ENCODE measurements around the gene RBSN. TPM values are rescaled to one million over a fixed set of nuclear protein-coding genes. Genes with fewer than 3 reads are reported as not detected.

Gene RBSN
- total RNA-seq, 2 donors from 2014 or later: 15.6 to 17.0 TPM

DNA sequence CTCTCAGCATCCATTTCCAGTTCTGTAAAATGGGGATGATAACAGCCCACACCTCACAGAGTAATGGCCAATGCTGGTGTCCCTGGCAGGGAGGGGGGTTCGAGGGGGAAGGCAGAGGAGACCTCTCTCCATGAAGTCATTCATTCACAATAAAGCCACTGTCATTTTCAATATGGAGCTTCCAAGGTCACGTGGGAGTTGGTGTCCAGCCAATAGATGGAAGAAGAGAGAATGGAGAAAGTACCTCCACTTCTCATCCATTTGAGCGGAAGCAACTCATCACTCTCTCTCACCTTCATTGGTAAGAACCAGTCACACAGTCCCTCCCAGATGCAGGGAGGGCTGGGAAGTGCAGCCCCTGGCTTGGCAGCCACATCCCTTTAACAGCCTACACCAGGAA, 14.9 kb upstream of the RBSN start:
- Histone ChIP-seq H3K27ac (no peak overlapping the region), H3K9me3 (no peaks in the 10 kb centered on the region), H3K4me1 (no peaks in the 10 kb centered on the region), H3K27me3 (no peaks in the 10 kb centered on the region), H3K4me3 (no peak overlapping the region), H3K36me3 (no peaks in the 10 kb centered on the region), H3K9ac (ENCODE audit: low read depth in 2 of 2, low read length in 2 of 2) (no peak overlapping the region)
- TF ChIP-seq, protein P1, sequence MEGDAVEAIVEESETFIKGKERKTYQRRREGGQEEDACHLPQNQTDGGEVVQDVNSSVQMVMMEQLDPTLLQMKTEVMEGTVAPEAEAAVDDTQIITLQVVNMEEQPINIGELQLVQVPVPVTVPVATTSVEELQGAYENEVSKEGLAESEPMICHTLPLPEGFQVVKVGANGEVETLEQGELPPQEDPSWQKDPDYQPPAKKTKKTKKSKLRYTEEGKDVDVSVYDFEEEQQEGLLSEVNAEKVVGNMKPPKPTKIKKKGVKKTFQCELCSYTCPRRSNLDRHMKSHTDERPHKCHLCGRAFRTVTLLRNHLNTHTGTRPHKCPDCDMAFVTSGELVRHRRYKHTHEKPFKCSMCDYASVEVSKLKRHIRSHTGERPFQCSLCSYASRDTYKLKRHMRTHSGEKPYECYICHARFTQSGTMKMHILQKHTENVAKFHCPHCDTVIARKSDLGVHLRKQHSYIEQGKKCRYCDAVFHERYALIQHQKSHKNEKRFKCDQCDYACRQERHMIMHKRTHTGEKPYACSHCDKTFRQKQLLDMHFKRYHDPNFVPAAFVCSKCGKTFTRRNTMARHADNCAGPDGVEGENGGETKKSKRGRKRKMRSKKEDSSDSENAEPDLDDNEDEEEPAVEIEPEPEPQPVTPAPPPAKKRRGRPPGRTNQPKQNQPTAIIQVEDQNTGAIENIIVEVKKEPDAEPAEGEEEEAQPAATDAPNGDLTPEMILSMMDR (IDR thresholded peaks at IDR 0.05): no peak
- DNase-seq: no peak
- intact Hi-C loops (cut with DNase I): no loop called here

DNA sequence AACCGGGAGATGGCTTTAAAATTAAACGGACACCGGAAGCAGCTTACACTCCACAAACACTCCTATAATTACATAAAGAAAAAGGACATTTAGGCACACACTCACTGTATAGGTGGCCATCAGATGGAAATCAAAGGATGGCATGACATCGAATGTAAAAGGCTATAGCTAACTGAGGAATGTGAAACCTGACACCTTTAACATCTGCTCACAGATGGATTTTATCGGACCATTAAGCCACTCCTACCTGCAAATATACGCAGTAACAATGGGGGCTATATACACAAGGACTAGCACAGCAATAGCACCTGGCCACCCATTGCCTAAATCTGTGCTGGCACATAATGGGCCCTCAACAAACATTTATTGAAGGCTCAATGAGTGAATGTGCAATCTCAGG, 14.5 kb upstream of the RBSN start:
- TF ChIP-seq, protein P1 (IDR thresholded peaks at IDR 0.05): no peak
- intact Hi-C loops (cut with DNase I): no loop called here
- no peaks in the 10 kb centered on the region for H3K4me1 ChIP-seq

DNA sequence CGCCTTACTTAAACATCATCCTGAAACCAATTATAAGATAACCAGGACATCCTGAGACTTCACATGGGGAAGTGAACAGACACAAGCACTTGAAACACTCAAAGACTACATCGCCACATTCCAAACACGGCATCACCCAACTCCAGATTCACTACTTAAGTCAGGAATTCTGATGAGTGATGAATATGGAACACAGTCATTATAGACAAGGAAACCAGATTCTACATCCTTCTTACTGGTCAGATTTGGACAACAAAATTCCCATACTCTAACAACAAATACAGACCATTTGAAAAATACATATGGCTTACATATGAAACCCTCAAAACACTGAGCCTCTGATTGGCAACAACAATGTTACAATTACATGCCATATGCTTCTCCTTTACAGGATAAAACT, 13.1 kb upstream of the RBSN start:
- Histone ChIP-seq H3K4me1 (no peaks in the 10 kb centered on the region), H3K4me3 (no peak overlapping the region), H3K27ac (no peak overlapping the region), H3K9ac (ENCODE audit: low read depth in 2 of 2, low read length in 2 of 2) (no peak overlapping the region), H3K9me3 (no peaks in the 10 kb centered on the region), H3K36me3 (no peaks in the 10 kb centered on the region), H3K27me3 (no peaks in the 10 kb centered on the region)
- TF ChIP-seq, protein P1 (IDR thresholded peaks at IDR 0.05): no peak
- intact Hi-C loops (cut with DNase I): no loop called here
- DNase-seq: no peak

More for the DNA sequence above, 14.5 kb upstream of the RBSN start:
- Histone ChIP-seq H3K27me3 (no peaks in the 10 kb centered on the region), H3K36me3 (no peaks in the 10 kb centered on the region), H3K4me3 (no peak overlapping the region), H3K9ac (ENCODE audit: low read depth in 2 of 2, low read length in 2 of 2) (no peak overlapping the region), H3K27ac (no peak overlapping the region), H3K9me3 (no peaks in the 10 kb centered on the region)
- no peak for DNase-seq

DNA sequence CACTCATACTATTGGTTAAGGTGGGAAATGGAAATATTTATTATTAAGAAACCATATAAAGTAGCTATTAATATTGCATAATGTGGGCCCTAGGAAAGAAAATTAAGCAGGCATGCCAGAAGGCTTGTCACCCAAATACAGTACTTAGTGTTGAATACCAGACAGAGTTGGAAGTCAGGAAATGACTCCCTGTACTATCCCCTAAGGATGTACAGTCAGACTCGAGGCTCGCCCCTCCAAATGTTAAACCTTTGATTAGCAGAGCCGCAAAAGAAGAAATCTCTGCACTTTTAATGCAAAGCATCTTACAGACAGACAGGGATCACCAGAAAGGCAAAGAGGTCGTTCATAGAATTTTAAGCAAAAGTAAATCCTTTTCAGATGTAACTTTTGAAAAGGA, 11.3 kb upstream of the RBSN start:
- no peak overlapping the region for H3K4me3 ChIP-seq

DNA sequence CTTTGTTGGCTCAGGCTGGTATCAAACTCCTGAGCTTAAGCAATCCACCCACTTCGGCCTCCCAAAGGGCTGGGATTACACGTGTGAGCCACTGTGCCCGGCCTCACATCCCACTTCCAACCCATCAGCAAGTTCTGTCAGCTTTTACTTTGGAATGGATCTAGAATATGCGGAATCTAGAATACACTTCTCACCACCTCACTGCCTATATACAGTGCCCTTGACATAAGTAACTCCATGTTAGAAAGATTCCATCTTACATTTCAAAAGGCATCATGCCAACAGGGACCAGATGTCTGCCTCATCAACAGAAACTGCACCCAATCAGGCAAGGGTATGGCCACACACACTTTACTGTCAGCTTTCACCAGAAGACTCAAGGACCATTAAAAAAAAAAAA, 9.9 kb upstream of the RBSN start:
- TF ChIP-seq, protein P1 (IDR thresholded peaks at IDR 0.05): no peak
- intact Hi-C loops (cut with DNase I): no loop called here
- H3K27me3 ChIP-seq: no peaks in the 10 kb centered on the region
- H3K36me3 ChIP-seq: no peaks in the 10 kb centered on the region
- no peaks in the 10 kb centered on the region for H3K9me3 ChIP-seq
- H3K4me1 ChIP-seq: no peaks in the 10 kb centered on the region
- no peak overlapping the region for H3K27ac ChIP-seq
- H3K9ac ChIP-seq (ENCODE audit: low read depth in 2 of 2, low read length in 2 of 2): no peak overlapping the region
- no peak overlapping the region for H3K4me3 ChIP-seq
- no peak for DNase-seq

More for the DNA sequence above, 11.3 kb upstream of the RBSN start:
- Histone ChIP-seq H3K9me3 (no peaks in the 10 kb centered on the region), H3K9ac (ENCODE audit: low read depth in 2 of 2, low read length in 2 of 2) (no peak overlapping the region), H3K27me3 (no peaks in the 10 kb centered on the region), H3K27ac (no peak overlapping the region), H3K4me1 (no peaks in the 10 kb centered on the region), H3K36me3 (no peaks in the 10 kb centered on the region)
- TF ChIP-seq, protein P1 (IDR thresholded peaks at IDR 0.05): no peak
- DNase-seq: no peak
- intact Hi-C loops (cut with DNase I): no loop called here

Data from colonic mucosa (tissue), 4 donors.